Cortex of kidney (tissue), 1 donor: ENCODE measurements around the gene CXCL9.
"Not testable (repeated sequence)": the region's sequence is repeated elsewhere in the genome, so short reads cannot be mapped to it uniquely, and the experiment has no call there.

ENCODE experiments used
- DNase-seq: peaks from one replicate; lab custom pipeline; 2025; lab: John Stamatoyannopoulos, UW

Gene CXCL9

GRCh38 chr4:76007089-76007862 is at the start of gene CXCL9:
CXCL9 (minus strand) TSS chr4:76007509; CDS start chr4:76007449, 60 bp downstream.
- no peak for DNase-seq

GRCh38 chr4:76055421-76055820 is 48.1 kb upstream of the CXCL9 start:
- DNase-seq, result no peak

- DNase-seq, result no peak
These were observed 47.7 kb upstream of the CXCL9 start for GRCh38 chr4:76055016-76055415.

DNA sequence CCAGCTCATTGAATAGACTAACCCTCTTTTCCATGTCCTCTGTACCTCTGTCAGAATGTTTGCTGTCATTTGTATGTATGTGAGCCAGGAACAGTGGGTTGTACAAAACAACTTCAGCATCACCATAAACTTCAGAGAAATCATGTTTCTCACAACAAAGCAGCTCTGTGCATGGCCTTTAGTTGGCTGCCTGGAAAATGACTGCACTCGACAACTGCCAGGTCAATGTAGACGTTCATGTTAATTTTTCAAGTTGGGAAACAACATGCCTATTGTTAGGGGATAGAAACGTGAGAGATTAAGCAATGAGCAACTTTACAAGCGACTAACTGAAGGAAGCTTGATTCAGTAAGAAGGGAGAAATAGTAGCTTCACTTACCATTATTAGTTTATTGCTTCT is 46.4 kb upstream of the CXCL9 start:
- DNase-seq, result no peak

GRCh38 chr4:76050560-76051050 is 43.3 kb upstream of the CXCL9 start:
- not testable (repeated sequence) for DNase-seq

- not testable (repeated sequence) for DNase-seq
These were observed 42.6 kb upstream of the CXCL9 start for GRCh38 chr4:76049860-76050416.

DNA sequence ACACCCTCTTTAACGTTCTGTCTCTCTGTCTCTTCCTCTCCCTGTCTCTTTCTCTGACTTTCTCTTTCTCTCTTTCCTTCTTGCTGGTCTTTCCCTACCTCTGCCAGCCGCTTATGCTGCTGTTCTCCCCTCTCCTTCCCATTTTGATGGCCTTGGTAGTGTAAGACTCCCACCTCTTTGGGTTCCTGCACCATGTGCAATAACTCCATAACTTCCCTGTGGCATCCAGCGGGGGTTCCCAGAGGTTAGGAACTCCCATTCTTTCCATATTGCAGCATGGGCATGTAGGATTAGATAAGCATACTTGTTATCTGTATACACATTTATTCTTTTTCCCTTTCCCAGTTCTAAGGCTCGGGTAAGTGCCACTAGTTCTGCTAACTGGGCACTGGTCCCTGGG is 37.4 kb upstream of the CXCL9 start:
- DNase-seq, result not testable (repeated sequence)

DNA sequence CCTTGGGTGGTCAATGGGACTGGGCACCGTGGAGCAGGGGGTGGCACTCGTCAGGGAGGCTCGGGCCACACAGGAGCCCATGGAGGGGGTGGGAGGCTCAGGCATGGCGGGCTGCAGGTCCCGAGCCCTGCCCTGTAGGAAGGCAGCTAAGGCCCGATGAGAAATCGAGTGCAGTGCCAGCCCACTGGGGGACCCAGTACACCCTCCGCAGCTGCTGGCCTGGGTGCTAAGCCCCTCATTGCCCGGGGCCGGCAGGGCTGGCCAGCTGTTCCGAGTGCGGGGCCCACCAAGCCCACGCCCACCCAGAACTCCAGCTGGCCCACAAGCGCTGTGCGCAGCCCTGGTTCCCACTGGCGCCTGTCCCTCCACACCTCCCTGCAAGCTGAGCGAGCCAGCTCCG is 36.0 kb upstream of the CXCL9 start:
- not testable (repeated sequence) for DNase-seq

GRCh38 chr4:76042241-76042998 is 35.1 kb upstream of the CXCL9 start:
- not testable (repeated sequence) for DNase-seq

GRCh38 chr4:76036855-76037254 is 29.5 kb upstream of the CXCL9 start:
- DNase-seq, result no peak

GRCh38 chr4:76035799-76036380 is 28.6 kb upstream of the CXCL9 start, which contains the start of gene CXCL11:
CXCL11 (minus strand) TSS chr4:76036070; CDS start chr4:76035987, 83 bp downstream.
- no peak for DNase-seq

GRCh38 chr4:76035141-76035540 is 27.8 kb upstream of the CXCL9 start:
- DNase-seq, result no peak

- DNase-seq, result no peak
These were observed 22.0 kb upstream of the CXCL9 start for GRCh38 chr4:76029300-76029699.

- DNase-seq, result no peak
These were observed 21.0 kb upstream of the CXCL9 start for GRCh38 chr4:76028350-76028765.

- DNase-seq, result no peak
These were observed 16.8 kb upstream of the CXCL9 start for GRCh38 chr4:76024065-76024464.

GRCh38 chr4:76023389-76023788 is 16.1 kb upstream of the CXCL9 start, which contains the start of gene CXCL10:
CXCL10 (minus strand) TSS chr4:76023497; CDS start chr4:76023431, 66 bp downstream.
- no peak for DNase-seq

DNA sequence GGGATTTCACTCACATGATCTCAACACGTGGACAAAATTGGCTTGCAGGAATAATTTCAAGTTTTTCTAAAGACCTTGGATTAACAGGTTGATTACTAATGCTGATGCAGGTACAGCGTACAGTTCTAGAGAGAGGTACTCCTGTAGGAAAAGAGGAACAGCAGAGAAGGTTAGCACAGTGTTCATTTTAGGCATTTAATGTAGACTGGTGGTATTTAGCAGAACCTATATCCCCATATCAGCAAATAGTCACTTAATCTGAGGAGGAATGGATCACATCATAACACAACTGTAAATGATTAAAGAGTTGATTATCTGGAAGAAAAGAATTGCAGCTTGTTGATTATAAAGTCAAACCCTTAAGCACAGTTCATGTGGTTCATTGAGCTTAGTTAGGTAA is 15.4 kb upstream of the CXCL9 start:
- DNase-seq, result no peak

GRCh38 chr4:76022031-76022430 is 14.7 kb upstream of the CXCL9 start:
- no peak for DNase-seq

GRCh38 chr4:76017056-76017686 is 9.9 kb upstream of the CXCL9 start:
- no peak for DNase-seq

DNA sequence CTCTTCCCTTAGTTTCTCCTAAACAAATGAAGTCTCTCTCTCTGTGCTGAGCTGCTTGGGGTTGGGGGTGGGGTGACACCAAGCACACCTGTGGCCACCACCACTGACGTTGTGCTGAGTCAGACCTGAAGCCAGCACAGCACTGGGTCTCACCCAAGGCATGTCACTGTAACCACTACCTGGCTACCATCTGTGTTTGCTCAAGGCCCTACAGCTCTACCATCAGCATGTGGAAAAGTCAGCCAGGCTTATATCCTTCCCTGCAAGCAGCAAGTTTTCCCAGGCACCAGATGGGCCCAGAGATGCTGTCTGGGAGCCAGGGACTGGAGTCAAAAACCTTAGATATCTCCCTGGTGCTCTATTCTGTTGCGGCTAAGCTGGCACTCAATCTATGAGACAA is 9.1 kb upstream of the CXCL9 start:
- no peak for DNase-seq

- DNase-seq, result no peak
These were observed 6.2 kb upstream of the CXCL9 start for GRCh38 chr4:76013540-76013939.

- DNase-seq, result no peak
These were observed 5.1 kb upstream of the CXCL9 start for GRCh38 chr4:76012388-76012801.
